MV-4-11 (cell line): ENCODE measurements around the gene SLC35F4.
"Not testable (repeated sequence)": the region's sequence is repeated elsewhere in the genome, so short reads cannot be mapped to it uniquely, and the experiment has no call there.

Experiments
- DNase-seq: peaks from one replicate; lab custom pipeline; 2025; lab: John Stamatoyannopoulos, UW

SLC35F4 gene

GRCh38 chr14:57796556-57796955 lies 69.3 kb downstream of the SLC35F4 start:
- DNase-seq: no peak

- DNase-seq: no peak
Observed at GRCh38 chr14:57785058-57785457, 80.8 kb downstream of the SLC35F4 start.

GRCh38 chr14:57771801-57772200 lies 94.1 kb downstream of the SLC35F4 start:
- no peak for DNase-seq

GRCh38 chr14:57769863-57770523 lies 95.9 kb downstream of the SLC35F4 start:
- no peak for DNase-seq

- no peak for DNase-seq
Observed at GRCh38 chr14:57761800-57762199, 104.1 kb downstream of the SLC35F4 start.

GRCh38 chr14:57760896-57761295 lies 105.0 kb downstream of the SLC35F4 start:
- DNase-seq: no peak

GRCh38 chr14:57755018-57755521 lies 110.8 kb downstream of the SLC35F4 start:
- no peak for DNase-seq

- no peak for DNase-seq
Observed at GRCh38 chr14:57754527-57754926, 111.4 kb downstream of the SLC35F4 start.

- no peak for DNase-seq
Observed at GRCh38 chr14:57753821-57754220, 112.1 kb downstream of the SLC35F4 start.

- not testable (repeated sequence) for DNase-seq
Observed at GRCh38 chr14:57752142-57752695, 113.7 kb downstream of the SLC35F4 start.

GRCh38 chr14:57751400-57751799 lies 114.5 kb downstream of the SLC35F4 start:
- no peak for DNase-seq

- no peak for DNase-seq
Observed at GRCh38 chr14:57749267-57749666, 116.6 kb downstream of the SLC35F4 start.

GRCh38 chr14:57748279-57748678 lies 117.6 kb downstream of the SLC35F4 start:
- DNase-seq: no peak

GRCh38 chr14:57747036-57747435 lies 118.9 kb downstream of the SLC35F4 start:
- DNase-seq: no peak

- no peak for DNase-seq
Observed at GRCh38 chr14:57746563-57746962, 119.3 kb downstream of the SLC35F4 start.

GRCh38 chr14:57739516-57739915 lies 126.4 kb downstream of the SLC35F4 start:
- DNase-seq: no peak

- no peak for DNase-seq
Observed at GRCh38 chr14:57737598-57737997, 128.3 kb downstream of the SLC35F4 start.

GRCh38 chr14:57736391-57736790 lies 129.5 kb downstream of the SLC35F4 start:
- DNase-seq: no peak

- DNase-seq: no peak
Observed at GRCh38 chr14:57735276-57735675, 130.6 kb downstream of the SLC35F4 start.

GRCh38 chr14:57732463-57733285 lies 133.2 kb downstream of the SLC35F4 start:
- DNase-seq: no peak

- no peak for DNase-seq
Observed at GRCh38 chr14:57729208-57730187, 136.4 kb downstream of the SLC35F4 start.
